ENCODE measurements around the gene METTL2A.
"Not testable (repeated sequence)": the region's sequence is repeated elsewhere in the genome, so short reads cannot be mapped to it uniquely, and the experiment has no call there.

Gene METTL2A

GRCh38 chr17:62423647-62424461 is at the start of gene METTL2A:
TSS of gene METTL2A (plus strand) at chr17:62423897. CDS start at chr17:62423903, 6 bp downstream.
- DNase-seq = peak; percentile 76

GRCh38 chr17:62380253-62380652 is 43.4 kb upstream of the METTL2A start, which contains the start of gene EFCAB3:
TSS of gene EFCAB3 (plus strand) at chr17:62380553. CDS start at chr17:62382980, 2,427 bp downstream.
- DNase-seq = no peak

- DNase-seq = no peak
These were observed 42.1 kb upstream of the METTL2A start for GRCh38 chr17:62381561-62381960.

- no peak for DNase-seq
These were observed 34.8 kb upstream of the METTL2A start for GRCh38 chr17:62388856-62389255.

GRCh38 chr17:62392908-62393307 is 30.8 kb upstream of the METTL2A start:
- no peak for DNase-seq

- DNase-seq = no peak
These were observed 24.8 kb upstream of the METTL2A start for GRCh38 chr17:62398891-62399290.

- no peak for DNase-seq
These were observed 18.2 kb upstream of the METTL2A start for GRCh38 chr17:62405451-62405850.

GRCh38 chr17:62413090-62413489 is 10.6 kb upstream of the METTL2A start:
- DNase-seq = not testable (repeated sequence)

- not testable (repeated sequence) for DNase-seq
These were observed 2.5 kb downstream of the METTL2A start for GRCh38 chr17:62426214-62426613.

- not testable (repeated sequence) for DNase-seq
These were observed 11.6 kb downstream of the METTL2A start for GRCh38 chr17:62435251-62435650.

GRCh38 chr17:62441181-62441580 is 17.5 kb downstream of the METTL2A start:
- DNase-seq = not testable (repeated sequence)

- DNase-seq = no peak
These were observed 20.4 kb downstream of the METTL2A start for GRCh38 chr17:62444063-62444462.

- DNase-seq = not testable (repeated sequence)
These were observed 22.1 kb downstream of the METTL2A start for GRCh38 chr17:62445791-62446190.

- not testable (repeated sequence) for DNase-seq
These were observed 28.5 kb downstream of the METTL2A start for GRCh38 chr17:62452195-62452594.

GRCh38 chr17:62453041-62453440 is 29.3 kb downstream of the METTL2A start:
- DNase-seq = not testable (repeated sequence)

- not testable (repeated sequence) for DNase-seq
These were observed 30.0 kb downstream of the METTL2A start for GRCh38 chr17:62453656-62454055.

GRCh38 chr17:62454111-62454510 is 30.4 kb downstream of the METTL2A start:
- DNase-seq = not testable (repeated sequence)

- DNase-seq = no peak
These were observed 32.3 kb downstream of the METTL2A start for GRCh38 chr17:62456016-62456415.

GRCh38 chr17:62458483-62458882 is 34.8 kb downstream of the METTL2A start:
- DNase-seq = not testable (repeated sequence)

GRCh38 chr17:62464422-62464821 is 40.7 kb downstream of the METTL2A start:
- DNase-seq = not testable (repeated sequence)

GRCh38 chr17:62465271-62465670 is 41.6 kb downstream of the METTL2A start:
- not testable (repeated sequence) for DNase-seq

GRCh38 chr17:62470666-62471379 is 47.1 kb downstream of the METTL2A start:
- DNase-seq = peak; percentile 61

- not testable (repeated sequence) for DNase-seq
These were observed 47.7 kb downstream of the METTL2A start for GRCh38 chr17:62471380-62471880.

All from activated effector memory CD4-positive, alpha-beta T cell treated with Interleukin-2 at 50 U/mL for 16 hours (primary cell).